RWPE2 (cell line): Measurements from ENCODE around the gene NCAN.

Experiments used
- ATAC-seq: fragments of 200-7000 bp; cut with Tn5 transposase; 3 replicates; pipeline ENCODE4 v1.9.1; 2021; ENCODE audit warnings: low read depth
- DNase-seq: peaks from one replicate; pipeline ENCODE4 v3.0.0-alpha.2; 2020; ENCODE audit warnings: low spot score
- H3K27ac ChIP-seq: fragments of 450-650 bp; 2 replicates; pipeline ENCODE4 v1.5.1; 2017; ENCODE audit warnings: mild to moderate bottlenecking; ENCODE audit not compliant: poor library complexity, severe bottlenecking
- H3K27me3 ChIP-seq: fragments of 250-450 bp; sonication (Bioruptor Pico); 2 replicates; pipeline ENCODE4 v1.5.1; 2021; ENCODE audit warnings: mild to moderate bottlenecking, moderate library complexity; ENCODE audit not compliant: insufficient read depth, poor library complexity, severe bottlenecking
- H3K36me3 ChIP-seq: fragments of 250-450 bp; sonication (Bioruptor Pico); 2 replicates; pipeline ENCODE4 v1.5.1; 2020; ENCODE audit warnings: low read depth, mild to moderate bottlenecking, moderate library complexity
- H3K4me1 ChIP-seq: fragments of 250-450 bp; sonication (Bioruptor Pico); 2 replicates; pipeline ENCODE4 v1.5.1; 2021; ENCODE audit warnings: mild to moderate bottlenecking, moderate library complexity; ENCODE audit not compliant: insufficient read depth, poor library complexity, severe bottlenecking
- H3K4me3 ChIP-seq: fragments of 250-450 bp; sonication (Bioruptor Pico); 2 replicates; pipeline ENCODE4 v1.5.1; 2021; ENCODE audit warnings: mild to moderate bottlenecking, moderate library complexity; ENCODE audit not compliant: severe bottlenecking
- H3K9me3 ChIP-seq: fragments of 250-450 bp; sonication (Bioruptor Pico); 2 replicates; pipeline ENCODE4 v1.5.1; 2021; ENCODE audit warnings: mild to moderate bottlenecking, moderate library complexity; ENCODE audit not compliant: severe bottlenecking
- CTCF ChIP-seq: fragments of 450-650 bp; IDR thresholded peaks from one replicate; pipeline ENCODE4 v1.5.1; 2017; ENCODE audit warnings: mild to moderate bottlenecking, moderate library complexity; ENCODE audit not compliant: poor library complexity, severe bottlenecking

NCAN gene

GRCh38 chr19:19263886-19264487 lies 52.2 kb downstream of the NCAN start:
- peaks cover 33% of the 10 kb centered on the region for H3K27me3 ChIP-seq
- no peaks in the 10 kb centered on the region for H3K36me3 ChIP-seq
- H3K4me1 ChIP-seq, result no peaks in the 10 kb centered on the region
- H3K27ac ChIP-seq, result no peak overlapping the region
- TF ChIP-seq CTCF, result no peak
- no peak for DNase-seq
- H3K9me3 ChIP-seq, result no peaks in the 10 kb centered on the region
- no peak overlapping the region for H3K4me3 ChIP-seq
- ATAC-seq, result no peak

GRCh38 chr19:19267305-19267704 lies 55.5 kb downstream of the NCAN start:
- Histone ChIP-seq H3K4me3 (no peak overlapping the region), H3K4me1 (no peaks in the 10 kb centered on the region), H3K27me3 (peaks cover 16% of the 10 kb centered on the region), H3K9me3 (no peaks in the 10 kb centered on the region), H3K27ac (no peak overlapping the region), H3K36me3 (no peaks in the 10 kb centered on the region)
- TF ChIP-seq CTCF, result no peak
- DNase-seq (no peak), ATAC-seq (no peak)

- H3K4me1 ChIP-seq, result no peaks in the 10 kb centered on the region
- TF ChIP-seq CTCF, result no peak
- H3K27ac ChIP-seq, result no peak overlapping the region
- no peaks in the 10 kb centered on the region for H3K9me3 ChIP-seq
- H3K36me3 ChIP-seq, result no peaks in the 10 kb centered on the region
- H3K27me3 ChIP-seq, result peaks cover 6% of the 10 kb centered on the region
- no peak for DNase-seq
- ATAC-seq, result no peak
- no peak overlapping the region for H3K4me3 ChIP-seq
Measured at GRCh38 chr19:19268453-19269385, 57.0 kb downstream of the NCAN start.

- ATAC-seq, result no peak
- H3K27ac ChIP-seq, result no peak overlapping the region
Measured at GRCh38 chr19:19269952-19270694, 58.4 kb downstream of the NCAN start.

More at GRCh38 chr19:19269952-19270694, 58.4 kb downstream of the NCAN start:
- H3K27me3 ChIP-seq, result peaks cover 3% of the 10 kb centered on the region
- H3K9me3 ChIP-seq, result no peaks in the 10 kb centered on the region
- H3K4me1 ChIP-seq, result no peaks in the 10 kb centered on the region
- H3K36me3 ChIP-seq, result no peaks in the 10 kb centered on the region
- H3K4me3 ChIP-seq, result no peak overlapping the region
- no peak for DNase-seq
- no peak for TF ChIP-seq CTCF
